Choroid plexus epithelial cell (primary cell): ENCODE measurements around the gene C1QL3.

ENCODE experiments used
- DNase-seq: peaks from one replicate; pipeline ENCODE4 v3.0.0-alpha.2; 2010; ENCODE audit warnings: low read depth
- H3K4me3 ChIP-seq: 2 replicates; pipeline ENCODE4 v1.5.1; 2011; ENCODE audit warnings: low read depth, mild to moderate bottlenecking, control low read depth, low read length, moderate library complexity
- TF ChIP-seq, protein P1 (sequence below): conservative IDR thresholded peaks from 2 replicates; pipeline ENCODE4 v1.5.1; 2011; ENCODE audit warnings: low read depth, mild to moderate bottlenecking, control low read depth, inconsistent platforms, low read length, moderate library complexity

Gene C1QL3

DNA sequence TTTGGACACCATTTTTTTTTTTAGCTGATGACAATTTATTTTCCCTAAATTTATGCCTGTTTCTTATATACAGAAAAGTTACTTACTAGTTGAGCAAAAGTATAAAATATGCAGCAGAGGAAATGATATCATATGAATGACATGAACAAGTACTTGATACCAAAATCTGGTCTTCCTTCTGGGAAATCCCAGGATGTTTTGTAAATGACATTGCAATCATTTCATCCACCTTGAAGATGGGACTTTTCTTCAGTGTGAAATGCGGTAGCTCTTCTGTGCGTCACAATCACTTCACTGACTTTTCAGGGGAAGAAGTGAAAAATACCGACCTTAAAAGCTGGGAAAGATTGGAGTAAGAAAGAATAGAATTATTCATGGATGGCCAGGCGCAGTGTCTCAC lies 23.8 kb downstream of the C1QL3 start:
- TF ChIP-seq, protein P1, sequence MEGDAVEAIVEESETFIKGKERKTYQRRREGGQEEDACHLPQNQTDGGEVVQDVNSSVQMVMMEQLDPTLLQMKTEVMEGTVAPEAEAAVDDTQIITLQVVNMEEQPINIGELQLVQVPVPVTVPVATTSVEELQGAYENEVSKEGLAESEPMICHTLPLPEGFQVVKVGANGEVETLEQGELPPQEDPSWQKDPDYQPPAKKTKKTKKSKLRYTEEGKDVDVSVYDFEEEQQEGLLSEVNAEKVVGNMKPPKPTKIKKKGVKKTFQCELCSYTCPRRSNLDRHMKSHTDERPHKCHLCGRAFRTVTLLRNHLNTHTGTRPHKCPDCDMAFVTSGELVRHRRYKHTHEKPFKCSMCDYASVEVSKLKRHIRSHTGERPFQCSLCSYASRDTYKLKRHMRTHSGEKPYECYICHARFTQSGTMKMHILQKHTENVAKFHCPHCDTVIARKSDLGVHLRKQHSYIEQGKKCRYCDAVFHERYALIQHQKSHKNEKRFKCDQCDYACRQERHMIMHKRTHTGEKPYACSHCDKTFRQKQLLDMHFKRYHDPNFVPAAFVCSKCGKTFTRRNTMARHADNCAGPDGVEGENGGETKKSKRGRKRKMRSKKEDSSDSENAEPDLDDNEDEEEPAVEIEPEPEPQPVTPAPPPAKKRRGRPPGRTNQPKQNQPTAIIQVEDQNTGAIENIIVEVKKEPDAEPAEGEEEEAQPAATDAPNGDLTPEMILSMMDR, result no peak
- no peak overlapping the region for H3K4me3 ChIP-seq
- DNase-seq, result peak; percentile 13

DNA sequence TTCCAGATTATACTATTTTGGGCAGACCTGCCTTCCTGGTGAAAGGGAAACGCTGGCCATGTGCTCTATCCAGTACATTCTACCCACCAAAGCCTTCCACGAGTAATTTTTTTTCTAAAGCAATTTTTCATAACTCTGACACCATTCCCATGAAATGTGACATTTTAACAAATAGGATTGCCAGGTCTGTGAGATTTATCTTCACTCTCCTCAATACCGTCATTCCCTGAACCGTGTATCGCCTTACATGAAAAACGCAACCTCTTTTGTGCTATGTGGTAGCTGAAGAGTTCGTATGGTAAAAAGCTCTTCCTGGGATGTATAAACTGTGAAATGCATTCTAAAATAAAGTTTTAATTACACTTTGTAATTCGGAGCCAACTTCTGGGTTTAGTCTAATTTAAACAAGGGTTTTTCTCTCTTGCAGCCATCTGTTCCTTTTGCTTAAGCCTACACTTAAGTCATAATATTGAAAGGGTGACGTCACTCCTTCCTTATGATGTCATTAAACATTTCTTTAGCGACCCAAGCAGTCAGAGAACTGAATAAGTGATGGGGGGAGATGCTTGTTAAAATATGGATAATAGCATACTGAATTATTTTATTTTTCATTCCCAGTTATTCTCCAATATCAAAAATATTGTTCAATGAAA lies 27.7 kb downstream of the C1QL3 start:
- no peak overlapping the region for H3K4me3 ChIP-seq
- DNase-seq, result no peak
- TF ChIP-seq, protein P1, result no peak

DNA sequence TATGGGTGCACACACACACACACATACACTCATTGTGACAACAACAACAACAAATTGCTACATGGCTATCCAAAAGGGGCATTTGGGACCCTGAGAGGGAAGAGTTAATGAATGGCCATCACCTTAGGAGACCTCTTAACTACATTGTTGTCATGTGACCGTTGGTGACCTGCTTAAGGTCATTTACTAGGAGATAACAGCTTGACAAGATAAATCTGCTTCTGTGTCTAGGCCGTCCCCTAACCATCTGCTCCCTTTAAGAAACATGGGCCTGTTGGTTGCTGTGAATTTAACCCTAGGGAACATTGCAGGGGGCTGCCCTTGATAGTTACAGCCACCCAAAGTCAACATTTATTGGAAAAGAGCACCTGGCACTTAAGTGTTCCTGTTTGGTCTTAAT lies 29.7 kb downstream of the C1QL3 start:
- TF ChIP-seq, protein P1, result no peak
- no peak for DNase-seq
- no peak overlapping the region for H3K4me3 ChIP-seq

DNA sequence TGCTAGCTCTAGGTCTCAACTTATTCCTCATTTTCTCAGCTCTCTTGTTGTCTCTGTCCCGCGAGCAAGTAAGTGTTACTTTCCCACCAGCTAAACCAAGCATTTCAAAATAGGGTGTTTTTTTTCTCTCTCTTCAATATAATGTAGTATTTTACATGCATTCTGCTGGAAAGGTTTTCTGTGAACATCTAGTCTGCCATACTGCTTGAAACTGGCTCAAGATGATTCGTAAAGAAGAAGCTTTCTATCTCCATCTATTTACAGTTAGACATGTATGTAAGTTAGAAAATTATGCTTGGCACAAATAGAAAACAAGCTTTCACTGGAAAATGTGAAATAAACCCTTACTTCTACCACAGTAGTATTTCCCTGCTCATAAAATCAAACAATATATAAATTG lies 31.2 kb downstream of the C1QL3 start:
- TF ChIP-seq, protein P1, result no peak
- H3K4me3 ChIP-seq, result no peak overlapping the region
- no peak for DNase-seq

DNA sequence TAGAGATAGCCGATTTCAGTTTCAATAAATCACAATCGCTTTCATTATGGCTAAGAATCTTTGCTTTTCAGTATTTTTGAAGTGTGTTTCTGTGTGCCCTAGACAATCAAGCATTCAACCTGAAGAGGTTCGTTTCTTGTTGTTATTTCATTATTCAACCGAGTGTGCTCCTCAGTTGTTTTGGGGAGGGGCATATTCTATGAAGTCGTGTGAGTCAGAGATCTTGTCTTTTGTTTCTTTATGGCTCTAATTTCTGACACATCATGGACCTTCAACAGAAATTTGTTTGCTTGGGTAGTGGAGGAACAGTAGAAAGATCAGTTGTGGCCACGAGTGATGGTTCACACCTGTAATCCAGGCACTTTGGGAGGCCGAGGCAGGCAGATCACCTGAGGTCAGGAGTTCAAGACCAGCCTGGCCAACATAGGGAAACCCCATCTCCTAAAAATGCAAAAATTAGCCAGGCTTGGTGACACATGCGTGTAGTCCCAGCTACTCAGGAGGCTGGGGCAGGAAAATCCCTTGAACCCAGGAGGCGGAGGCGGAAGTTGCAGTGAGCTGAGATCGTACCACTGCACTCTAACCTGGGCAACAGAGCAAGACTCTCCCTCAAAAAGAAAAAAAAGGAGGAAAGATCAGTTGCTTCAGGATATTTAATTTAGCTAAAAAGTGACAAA lies 38.3 kb downstream of the C1QL3 start:
- DNase-seq, result no peak
- no peak overlapping the region for H3K4me3 ChIP-seq
- TF ChIP-seq, protein P1, result no peak

DNA sequence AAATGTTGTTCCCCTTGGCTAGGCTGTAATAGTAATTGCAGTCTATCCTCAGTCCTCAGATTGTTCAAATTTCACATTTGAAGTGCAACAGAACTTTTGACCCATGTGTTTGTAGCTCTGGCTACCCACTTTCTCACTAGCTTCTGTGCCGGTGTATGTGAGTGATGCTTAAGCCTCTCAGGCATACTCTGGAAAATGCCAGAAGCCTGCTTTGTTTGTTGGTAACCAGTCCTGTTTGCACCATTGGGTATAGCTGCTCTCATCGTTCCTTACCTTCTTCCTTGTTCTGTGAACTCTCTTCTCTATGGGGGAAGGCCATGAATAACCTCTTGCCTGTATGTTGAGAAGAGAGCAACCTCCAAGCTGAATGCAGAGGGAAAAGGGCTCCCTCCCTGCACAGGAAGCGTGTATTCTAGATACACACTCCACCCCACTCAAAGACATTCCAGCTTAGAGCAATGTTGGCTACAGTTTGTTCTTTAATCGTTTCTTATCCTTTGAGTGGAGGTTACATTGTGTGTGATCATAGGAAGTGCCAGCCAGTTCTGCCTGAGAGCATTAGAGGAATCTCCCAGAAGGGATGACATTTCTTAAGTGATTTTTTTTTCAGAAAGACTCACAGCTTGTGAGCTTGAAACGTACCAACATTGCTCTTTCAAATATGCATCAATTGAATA lies 40.5 kb downstream of the C1QL3 start:
- no peak overlapping the region for H3K4me3 ChIP-seq
- TF ChIP-seq, protein P1, result no peak
- no peak for DNase-seq
